Muscle layer of colon (tissue), 2 donors: ENCODE measurements around the gene NHERF1.

Source experiments
- H3K27ac ChIP-seq: one replicate; pipeline ENCODE4 v1.7.0; 2013; ENCODE audit warnings: low read depth, mild to moderate bottlenecking, low read length, moderate library complexity
- H3K27me3 ChIP-seq, 2 donors: one replicate each; pipeline ENCODE4 v1.7.0; 2013; ENCODE audit warnings: low read length in 2 of 2, mild to moderate bottlenecking in 2 of 2; ENCODE audit not compliant: insufficient read depth in 2 of 2, control insufficient read depth in 1 of 2
- H3K36me3 ChIP-seq: one replicate; pipeline ENCODE4 v1.7.0; 2013; ENCODE audit warnings: mild to moderate bottlenecking, low read length; ENCODE audit not compliant: insufficient read depth
- H3K4me1 ChIP-seq: one replicate; pipeline ENCODE4 v1.7.0; 2013; ENCODE audit warnings: mild to moderate bottlenecking, low read length; ENCODE audit not compliant: insufficient read depth
- H3K4me3 ChIP-seq, 2 donors: one replicate each; pipeline ENCODE4 v1.7.0; 2013; ENCODE audit warnings: low read length in 2 of 2, low read depth in 1 of 2, mild to moderate bottlenecking in 1 of 2, moderate library complexity in 1 of 2
- H3K9ac ChIP-seq: one replicate; pipeline ENCODE4 v1.7.0; 2013; ENCODE audit warnings: low read length
- H3K9me3 ChIP-seq: one replicate; pipeline ENCODE4 v1.7.0; 2013; ENCODE audit warnings: mild to moderate bottlenecking, low read length
- donor health status: abdominal sarcoma.
- donor health status: Adenocarcinoma of cecum.

The NHERF1 gene

DNA sequence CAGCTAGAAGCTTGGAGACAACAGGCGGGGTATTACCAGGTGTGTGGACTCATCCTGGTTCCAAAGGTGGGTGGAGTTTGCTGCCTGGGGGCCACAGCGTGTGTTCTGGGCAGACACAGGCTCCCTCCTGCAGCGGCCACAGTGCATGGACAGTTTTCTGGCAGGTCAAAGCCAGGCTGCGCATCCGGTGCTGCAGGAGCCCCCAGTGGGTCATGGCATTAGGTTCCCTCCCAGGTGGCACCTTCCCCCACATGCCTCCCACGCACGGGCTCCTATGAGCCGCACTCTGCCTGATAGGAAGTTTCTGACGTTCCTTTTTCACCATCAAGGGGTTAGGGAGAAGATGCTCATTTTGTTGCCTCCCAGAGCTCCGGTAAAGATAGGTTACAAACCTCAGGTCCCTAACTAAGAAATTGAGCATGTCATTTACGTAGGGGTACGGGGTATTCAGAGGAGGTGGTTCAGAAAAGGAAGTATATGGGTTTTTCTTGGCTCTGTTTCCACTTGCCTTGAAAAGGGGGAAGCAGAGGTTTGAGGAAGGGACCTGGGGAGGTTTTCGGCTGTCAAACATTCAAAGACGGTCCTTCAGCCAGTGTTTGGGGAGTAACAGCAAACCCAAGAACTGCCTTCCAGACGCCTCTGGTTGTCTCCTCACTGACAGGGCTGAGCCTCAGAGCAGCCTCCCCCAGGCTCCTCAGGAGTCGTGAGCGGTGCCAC lies 60.4 kb downstream of the NHERF1 start:
- Histone ChIP-seq H3K9me3 (no peaks in the 10 kb centered on the region), H3K9ac (no peak overlapping the region), H3K36me3 (peaks cover 5% of the 10 kb centered on the region), H3K4me1 (peaks cover 14% of the 10 kb centered on the region), H3K4me3 (no peak overlapping the region), H3K27me3 (no peaks in the 10 kb centered on the region), H3K27ac (no peak overlapping the region)

DNA sequence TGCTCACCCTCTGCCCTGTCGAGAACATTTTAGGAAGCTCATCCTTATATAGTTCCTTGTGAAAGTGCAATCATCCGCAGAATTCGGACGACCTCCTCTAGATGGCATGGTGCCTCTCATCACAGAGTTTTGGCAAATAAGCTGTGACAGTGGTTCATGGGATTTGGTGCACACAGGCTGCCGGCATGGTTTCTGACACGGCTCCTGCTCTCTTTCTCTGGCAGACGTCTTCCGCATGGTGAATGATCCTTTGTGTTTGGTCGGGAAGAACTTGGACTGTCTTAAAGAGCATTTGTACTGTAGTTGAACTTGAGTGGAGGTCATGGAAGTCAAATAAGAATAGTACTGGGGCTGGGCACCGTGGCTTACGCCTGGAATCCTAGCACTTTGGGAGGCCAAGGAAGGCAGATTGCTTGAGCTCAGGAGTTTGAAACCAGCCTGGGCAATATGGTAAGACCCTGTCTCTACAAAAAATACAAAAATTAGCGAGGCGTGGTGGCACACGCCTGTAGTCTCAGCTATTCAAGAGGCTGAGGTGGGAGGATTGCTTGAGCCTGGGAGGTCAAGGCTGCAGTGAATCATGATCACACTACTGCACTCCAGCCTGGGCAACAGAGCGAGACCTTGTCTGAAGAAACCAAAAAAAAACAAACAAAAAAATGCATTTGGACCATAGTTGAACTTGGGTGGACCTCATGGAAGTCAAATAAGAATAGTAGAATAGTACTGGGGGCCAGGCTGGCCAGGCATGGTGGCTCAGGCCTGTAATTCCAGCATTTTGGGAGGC lies 62.5 kb downstream of the NHERF1 start:
- peaks cover 5% of the 10 kb centered on the region for H3K36me3 ChIP-seq
- H3K9ac ChIP-seq: no peak overlapping the region
- H3K27me3 ChIP-seq: no peaks in the 10 kb centered on the region
- peaks cover 6% of the 10 kb centered on the region for H3K4me1 ChIP-seq
- no peak overlapping the region for H3K27ac ChIP-seq
- H3K9me3 ChIP-seq: no peaks in the 10 kb centered on the region
- H3K4me3 ChIP-seq: no peak overlapping the region

DNA sequence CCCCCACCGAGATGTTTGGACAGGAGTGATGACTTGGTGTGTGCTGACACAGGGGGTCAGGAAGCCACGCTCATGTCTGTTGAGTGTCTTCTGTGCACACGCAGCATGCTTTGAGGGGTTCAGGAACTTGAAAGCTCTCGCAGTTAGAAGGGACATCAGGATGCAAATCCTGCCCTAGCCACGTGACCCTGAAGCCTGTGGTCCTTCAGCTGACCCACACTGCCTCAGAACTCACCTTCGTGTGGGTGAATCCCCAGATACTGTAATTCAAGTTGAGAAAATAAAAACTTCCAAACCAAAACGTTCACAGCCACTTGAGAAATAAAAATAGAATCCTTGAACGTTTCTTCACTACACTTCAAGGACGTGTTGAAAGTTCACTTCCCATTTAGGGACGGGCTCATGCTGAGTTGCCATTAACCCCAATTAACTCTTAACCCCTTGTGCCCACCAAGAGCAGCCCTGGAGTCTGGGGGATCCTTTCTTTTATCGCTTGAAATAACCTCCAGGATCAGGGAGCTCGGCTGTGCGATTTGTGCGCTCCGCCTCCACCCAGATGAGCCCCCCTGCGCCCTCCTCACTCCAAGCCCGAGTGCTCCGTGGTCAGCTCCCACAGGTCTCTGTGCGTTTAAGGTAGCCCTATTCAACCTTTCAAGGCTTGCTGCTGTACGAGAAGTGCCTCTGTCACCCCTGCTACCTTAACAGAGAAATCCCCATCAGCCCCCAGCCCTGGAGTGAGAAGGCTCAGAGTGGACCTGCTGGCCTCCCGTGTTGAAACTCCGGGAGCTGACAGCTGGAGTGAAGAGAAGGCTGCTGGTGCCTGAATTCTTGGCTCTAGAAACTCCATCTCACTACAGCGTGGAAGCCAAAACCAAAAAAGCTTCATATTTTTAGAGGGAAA lies 63.9 kb downstream of the NHERF1 start:
- no peak overlapping the region for H3K9ac ChIP-seq
- no peaks in the 10 kb centered on the region for H3K9me3 ChIP-seq
- H3K27ac ChIP-seq: no peak overlapping the region
- H3K27me3 ChIP-seq: no peaks in the 10 kb centered on the region
- H3K4me1 ChIP-seq: peaks cover 6% of the 10 kb centered on the region
- peaks cover 3% of the 10 kb centered on the region for H3K36me3 ChIP-seq
- H3K4me3 ChIP-seq: no peak overlapping the region

DNA sequence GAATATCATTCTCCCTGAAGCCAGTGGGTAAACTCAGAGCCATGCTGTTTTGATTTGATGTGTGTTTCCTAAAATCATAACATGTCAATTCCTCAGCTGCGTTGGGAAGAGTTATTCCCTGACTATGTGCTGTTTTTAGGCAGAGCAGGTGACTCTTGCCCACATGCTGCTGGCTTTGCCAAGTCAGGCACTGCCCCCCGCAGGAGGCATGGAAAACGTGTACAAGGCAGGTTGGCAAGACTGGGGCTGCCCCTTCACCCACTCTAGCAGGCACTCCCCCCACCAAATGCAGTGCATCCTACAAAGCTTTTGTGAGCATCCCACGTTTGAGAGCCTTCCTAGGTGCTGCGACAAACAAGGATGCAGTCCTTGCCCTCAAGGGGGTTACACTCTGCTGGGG lies 66.0 kb downstream of the NHERF1 start:
- H3K9ac ChIP-seq: no peak overlapping the region
- H3K36me3 ChIP-seq: no peaks in the 10 kb centered on the region
- H3K27ac ChIP-seq: no peak overlapping the region
- H3K4me3 ChIP-seq: no peak overlapping the region
- peaks cover 6% of the 10 kb centered on the region for H3K4me1 ChIP-seq
- H3K9me3 ChIP-seq: no peaks in the 10 kb centered on the region
- no peaks in the 10 kb centered on the region for H3K27me3 ChIP-seq

DNA sequence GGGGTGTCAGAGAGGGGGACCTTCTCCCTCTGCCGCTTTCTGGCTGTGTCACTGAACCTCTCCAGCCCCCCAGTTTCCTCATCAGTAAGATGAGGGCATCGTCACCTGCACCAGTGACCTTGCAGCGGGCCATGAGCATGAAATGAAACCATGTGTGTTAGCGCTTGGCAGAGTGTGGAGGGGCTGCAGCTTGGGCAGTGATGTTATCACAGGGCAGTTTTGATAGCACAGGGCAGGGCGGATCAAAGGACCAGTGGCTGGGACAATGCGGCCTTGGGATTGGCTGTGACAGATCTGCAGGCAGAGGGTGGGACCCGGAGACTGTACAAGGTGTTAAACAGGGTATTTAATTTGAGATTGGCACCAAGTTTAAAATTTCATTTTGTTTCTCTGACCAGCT lies 66.6 kb downstream of the NHERF1 start:
- H3K4me3 ChIP-seq: no peak overlapping the region
- H3K27ac ChIP-seq: no peak overlapping the region
- no peaks in the 10 kb centered on the region for H3K9me3 ChIP-seq
- peaks cover 6% of the 10 kb centered on the region for H3K4me1 ChIP-seq
- H3K9ac ChIP-seq: no peak overlapping the region
- H3K27me3 ChIP-seq: no peaks in the 10 kb centered on the region
- H3K36me3 ChIP-seq: no peaks in the 10 kb centered on the region

DNA sequence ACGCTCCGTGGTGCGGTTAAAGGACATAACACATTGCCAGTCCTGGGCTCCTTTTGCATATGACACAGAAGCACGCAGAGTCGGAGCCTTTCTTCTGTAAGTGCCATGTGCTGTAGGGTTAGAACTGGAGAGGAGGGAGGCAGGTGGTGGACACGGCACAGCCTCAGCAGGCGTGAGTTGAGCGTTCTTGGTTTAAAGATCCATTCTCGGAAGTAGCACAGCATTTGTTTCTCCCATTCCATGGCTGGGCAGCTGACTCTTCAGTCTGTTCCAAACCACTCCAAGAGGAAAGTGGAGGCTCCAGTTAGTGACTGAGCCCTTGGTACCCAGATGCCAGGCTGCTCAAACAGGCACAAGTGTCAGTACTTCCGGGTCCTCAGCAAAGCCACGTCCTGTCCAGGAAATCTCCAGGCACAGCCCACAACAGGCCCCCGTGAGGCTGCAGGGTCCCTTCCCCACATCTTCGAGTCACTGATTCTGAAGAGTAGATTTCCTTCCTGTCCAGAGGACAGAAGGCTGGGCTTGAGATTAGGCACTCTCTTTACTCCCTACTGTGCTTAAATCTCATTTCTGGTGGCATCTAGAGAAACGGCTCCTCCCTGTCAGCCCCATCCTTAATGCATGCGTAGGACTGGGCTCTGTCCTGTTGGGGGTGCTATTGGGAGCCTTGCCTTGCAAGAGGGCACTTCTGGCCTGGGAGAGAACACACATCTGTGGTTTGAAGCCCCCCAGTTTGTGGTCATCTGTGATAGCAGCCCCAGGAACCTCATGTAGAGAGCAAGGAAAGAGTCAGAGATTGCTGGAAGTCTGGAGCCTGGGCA lies 67.3 kb downstream of the NHERF1 start:
- H3K4me3 ChIP-seq: no peak overlapping the region
- no peak overlapping the region for H3K27ac ChIP-seq
- H3K9ac ChIP-seq: no peak overlapping the region
- no peaks in the 10 kb centered on the region for H3K9me3 ChIP-seq
- H3K4me1 ChIP-seq: peaks cover 6% of the 10 kb centered on the region
- H3K36me3 ChIP-seq: no peaks in the 10 kb centered on the region
- H3K27me3 ChIP-seq: no peaks in the 10 kb centered on the region

DNA sequence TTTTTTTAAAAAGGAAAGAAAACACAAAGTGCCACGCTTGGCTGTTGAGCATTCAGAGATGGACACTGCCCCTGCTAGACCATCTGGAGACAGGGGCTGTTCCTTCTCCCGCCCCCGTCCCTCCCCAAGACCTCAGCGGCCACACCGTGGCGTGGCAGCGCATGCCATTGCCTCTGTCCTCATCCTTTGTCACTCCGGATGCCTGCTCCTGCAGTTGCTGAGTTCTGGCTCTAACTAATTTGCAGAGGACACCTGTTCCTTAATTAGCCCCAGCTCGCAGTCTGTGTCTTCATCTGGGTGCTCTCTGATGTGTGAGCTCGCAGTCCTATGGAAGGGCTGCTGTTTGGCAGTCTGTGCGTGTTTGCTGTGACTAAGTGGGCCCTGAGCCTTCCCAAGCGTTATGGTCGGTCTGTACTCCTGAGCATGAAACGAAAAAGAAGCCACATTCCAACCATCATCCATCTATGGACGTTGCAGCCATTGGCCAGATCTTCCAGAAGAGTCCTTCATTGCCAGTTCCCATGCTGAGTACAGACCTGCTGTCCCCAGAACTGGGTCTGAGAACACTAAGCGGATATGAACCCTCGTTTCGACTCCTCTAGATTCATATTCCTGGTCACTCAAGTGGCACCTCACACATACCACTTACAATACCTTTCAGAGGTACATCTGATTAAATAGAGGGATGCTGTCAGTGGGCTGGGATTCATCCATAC lies 68.6 kb downstream of the NHERF1 start:
- Histone ChIP-seq H3K27ac (no peak overlapping the region), H3K36me3 (no peaks in the 10 kb centered on the region), H3K27me3 (no peaks in the 10 kb centered on the region), H3K4me1 (peaks cover 4% of the 10 kb centered on the region), H3K4me3 (no peak overlapping the region), H3K9ac (no peak overlapping the region), H3K9me3 (no peaks in the 10 kb centered on the region)

DNA sequence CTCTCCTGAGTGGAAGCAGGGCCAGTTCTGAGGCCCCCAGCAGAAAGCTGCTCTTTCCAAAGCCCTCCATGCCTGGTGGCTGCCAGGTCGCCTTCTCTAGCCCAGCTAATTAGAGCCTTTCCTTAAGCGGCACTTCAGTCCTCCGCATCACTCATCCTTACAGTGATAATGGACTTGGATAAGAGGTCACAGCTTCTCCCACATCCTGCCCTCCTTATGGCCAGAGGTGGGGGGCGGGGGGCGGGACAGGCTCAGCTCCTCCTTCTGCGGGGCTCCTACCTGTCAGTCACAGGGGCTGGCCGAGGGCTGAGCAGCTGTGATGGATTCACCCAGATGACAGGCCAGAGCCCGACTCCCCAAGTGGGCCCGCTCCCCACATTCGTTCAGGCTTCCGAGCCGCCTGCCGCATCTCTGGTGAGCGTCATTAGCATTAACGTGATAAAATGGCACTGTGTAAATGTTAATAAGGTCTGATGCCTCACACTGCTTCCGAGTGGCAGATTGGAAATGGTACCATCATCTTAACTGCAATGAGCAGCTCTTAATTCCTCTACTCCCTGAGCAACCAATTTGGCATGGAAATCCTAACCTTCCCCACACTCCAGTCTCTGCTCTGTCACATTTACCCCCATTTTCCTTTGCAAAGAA lies 70.0 kb downstream of the NHERF1 start:
- H3K36me3 ChIP-seq: no peaks in the 10 kb centered on the region
- no peak overlapping the region for H3K9ac ChIP-seq
- no peak overlapping the region for H3K27ac ChIP-seq
- no peaks in the 10 kb centered on the region for H3K9me3 ChIP-seq
- H3K4me1 ChIP-seq: no peaks in the 10 kb centered on the region
- H3K4me3 ChIP-seq: no peak overlapping the region
- H3K27me3 ChIP-seq: no peaks in the 10 kb centered on the region
